DND-41 (cell line): ENCODE results near the gene CCDC201.

ENCODE experiments used
- CTCF ChIP-seq: IDR thresholded peaks from 2 replicates; pipeline ENCODE4 v1.5.1; 2012; ENCODE audit warnings: borderline replicate concordance, low read length, moderate library complexity, mild to moderate bottlenecking; ENCODE audit not compliant: poor library complexity, severe bottlenecking; ENCODE audit errors: extremely low read depth
- EZH2 ChIP-seq: IDR thresholded peaks from 3 replicates; pipeline ENCODE4 v1.6.1; 2012; ENCODE audit warnings: borderline replicate concordance, low read depth, mild to moderate bottlenecking, moderate library complexity, low read length, inconsistent platforms; ENCODE audit not compliant: severe bottlenecking

- TF ChIP-seq EZH2 (no peak), CTCF (no peak)
These were observed 47.1 kb upstream of the CCDC201 start for GRCh38 chr7:45919993-45920459.
